CD4-positive, alpha-beta T cell treated with Interleukin-4 for 1 hour (primary cell): ENCODE results near the gene USP25.
A peak's percentile ranks its signal among the peaks of the same experiment; 100 is the strongest.
"Not testable (repeated sequence)": the region's sequence is repeated elsewhere in the genome, so short reads cannot be mapped to it uniquely, and the experiment has no call there.

ENCODE experiments used
- DNase-seq, 2 donors: peaks; one replicate each; pipeline ENCODE4 v3.0.0-alpha.2; 2020 to 2022

The USP25 gene

DNA sequence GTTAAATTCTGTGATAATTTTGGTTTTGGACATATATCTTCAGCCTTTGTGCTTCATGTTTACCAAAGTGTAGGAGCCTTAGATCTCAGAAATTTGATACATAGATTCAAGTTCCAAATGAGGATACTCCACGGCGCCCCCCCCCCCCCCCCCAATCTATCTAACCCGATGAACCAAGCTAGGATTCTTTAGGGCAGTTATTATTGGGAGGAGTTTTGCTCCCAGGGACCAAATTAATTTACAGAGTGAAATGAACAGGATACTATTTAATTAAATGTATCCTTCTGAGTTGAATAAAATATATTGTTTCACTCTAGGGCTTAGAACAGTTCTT lies 3.2 kb downstream of the USP25 start:
- no peak for DNase-seq

DNA sequence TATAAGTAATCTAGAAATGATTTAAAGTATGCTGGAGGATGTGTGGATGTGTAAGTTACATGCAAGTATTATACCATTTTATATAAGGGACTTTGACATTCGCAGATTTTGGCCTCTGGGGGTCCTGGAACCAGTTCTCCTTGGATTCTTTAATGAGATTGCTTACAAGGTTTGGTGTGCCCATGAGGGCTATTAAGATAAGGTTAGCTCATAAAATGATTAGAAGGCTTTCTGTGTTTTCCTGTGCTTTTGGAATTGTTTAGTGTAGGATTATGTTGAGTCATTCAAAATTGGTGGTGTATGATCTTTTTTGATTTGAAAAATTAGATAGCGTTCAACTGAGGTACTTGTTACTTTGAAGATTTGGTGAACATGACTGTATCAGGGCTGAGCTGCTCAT lies 5.6 kb downstream of the USP25 start:
- no peak for DNase-seq

DNA sequence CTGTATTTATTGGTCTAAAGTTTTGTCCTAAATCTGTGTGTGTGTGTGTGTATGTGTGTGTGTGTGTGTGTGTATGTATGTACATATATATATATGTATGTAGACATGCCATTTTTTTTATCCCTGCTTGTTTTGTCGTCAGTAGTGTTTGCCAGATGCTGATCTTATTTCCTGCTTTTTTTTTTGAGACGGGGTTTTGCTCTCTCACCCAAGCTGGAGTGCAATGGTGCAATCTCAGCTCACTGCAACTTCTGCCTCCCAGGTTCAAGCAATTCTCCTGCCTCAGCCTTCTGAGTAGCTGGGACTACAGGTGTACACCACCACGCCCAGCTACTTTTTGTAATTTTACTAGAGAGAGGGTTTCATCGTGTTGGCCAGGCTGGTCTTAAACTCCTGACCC lies 6.1 kb downstream of the USP25 start:
- peak in 1 of 2 donors; percentile 12 for DNase-seq

DNA sequence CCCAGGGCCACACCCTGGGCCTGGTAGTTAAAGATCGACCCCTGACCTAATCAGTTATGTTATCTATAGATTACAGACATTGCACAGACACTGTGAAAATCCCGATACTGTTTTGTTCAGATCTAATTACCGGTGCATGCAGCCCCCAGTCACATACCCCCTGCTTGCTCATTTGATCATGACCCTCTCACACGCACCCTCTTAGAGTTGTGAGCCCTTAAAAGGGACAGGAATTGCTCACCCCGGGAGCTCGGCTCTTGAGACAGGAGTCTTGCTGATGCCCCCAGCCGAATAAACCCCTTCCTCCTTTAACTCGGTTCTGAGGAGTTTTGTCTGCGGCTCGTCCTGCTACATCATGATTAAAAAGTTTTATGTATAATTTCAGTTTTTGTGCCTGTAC lies 9.0 kb downstream of the USP25 start:
- DNase-seq = not testable (repeated sequence)

DNA sequence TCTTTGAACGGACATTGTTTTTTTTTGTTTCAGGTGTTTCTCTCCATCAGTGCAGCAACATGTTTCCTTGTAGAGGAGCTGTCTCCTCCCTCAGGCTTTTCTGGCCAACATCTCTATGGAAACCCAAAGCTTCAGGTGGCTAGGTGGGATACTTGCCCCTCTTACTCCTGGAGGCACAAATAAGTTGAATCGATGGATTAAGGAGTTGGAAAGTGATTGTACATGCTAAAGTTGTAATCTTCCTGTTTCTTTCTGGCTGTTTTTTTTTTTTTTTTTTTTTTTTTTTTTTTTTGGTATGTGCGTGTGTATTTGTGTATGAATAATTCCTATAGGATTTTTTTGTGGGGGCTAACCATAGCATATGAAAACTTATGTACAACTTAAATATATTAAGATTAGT lies 10.6 kb downstream of the USP25 start:
- no peak for DNase-seq

DNA sequence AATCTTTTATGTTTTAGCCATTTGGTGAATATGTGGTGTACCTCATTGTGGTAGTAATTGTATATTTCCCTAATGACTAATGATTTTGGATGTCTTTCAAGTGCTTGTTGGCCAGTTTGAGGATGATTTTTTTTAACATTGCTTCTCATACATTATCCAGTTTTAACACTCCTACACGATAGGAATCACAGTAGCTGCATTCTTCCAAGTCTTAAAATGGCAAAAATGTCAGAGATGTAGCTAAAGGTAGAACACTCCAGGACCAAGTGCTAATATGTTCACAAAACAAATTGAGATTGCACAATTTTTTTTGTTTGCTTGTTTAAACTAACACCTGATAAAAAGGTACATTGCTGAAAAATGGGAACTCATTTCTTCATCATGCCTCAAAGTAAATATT lies 11.7 kb downstream of the USP25 start:
- no peak for DNase-seq

GRCh38 chr21:15742052-15742670 lies 12.4 kb downstream of the USP25 start:
- DNase-seq = no peak

GRCh38 chr21:15742694-15743093 lies 12.9 kb downstream of the USP25 start:
- DNase-seq = no peak

DNA sequence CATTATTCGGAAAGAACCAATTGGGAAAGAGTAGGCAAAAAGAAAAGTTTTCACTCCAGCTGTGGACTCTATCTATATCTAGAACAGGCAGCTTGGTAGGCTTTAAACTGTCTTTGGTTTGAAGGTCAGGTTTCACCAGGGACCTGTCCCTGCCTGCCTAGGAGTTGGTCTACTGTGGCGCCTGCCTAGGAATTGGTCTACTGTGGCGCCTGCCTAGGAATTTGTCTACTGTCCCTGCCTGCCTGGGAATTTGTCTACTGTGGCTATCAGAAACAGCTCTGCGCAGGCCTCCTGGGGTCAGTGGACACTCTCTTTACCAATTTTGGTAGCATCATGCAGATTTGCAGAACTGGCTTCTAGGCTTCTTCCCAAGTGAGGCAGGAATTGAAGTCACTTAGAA lies 13.8 kb downstream of the USP25 start:
- no peak for DNase-seq

DNA sequence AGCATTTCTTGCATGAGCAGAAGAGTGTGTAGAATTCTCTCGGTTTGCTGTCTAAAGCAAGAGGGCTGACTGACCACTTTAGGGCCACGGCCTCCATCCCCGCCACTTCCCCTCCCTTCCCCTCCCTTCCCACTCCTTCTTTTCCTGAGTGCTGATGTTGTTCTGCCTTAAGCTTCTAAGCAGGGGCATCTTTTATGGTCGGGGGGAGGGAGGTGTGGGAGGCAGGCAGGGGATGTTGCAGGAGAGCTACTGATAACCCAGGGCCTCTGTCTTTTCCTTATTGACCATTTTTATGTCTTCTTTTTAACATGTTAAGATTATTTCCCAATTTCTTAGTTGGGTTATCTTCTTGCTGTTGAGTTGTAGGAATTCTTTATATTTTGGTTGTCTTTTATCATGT lies 15.1 kb downstream of the USP25 start:
- no peak for DNase-seq

DNA sequence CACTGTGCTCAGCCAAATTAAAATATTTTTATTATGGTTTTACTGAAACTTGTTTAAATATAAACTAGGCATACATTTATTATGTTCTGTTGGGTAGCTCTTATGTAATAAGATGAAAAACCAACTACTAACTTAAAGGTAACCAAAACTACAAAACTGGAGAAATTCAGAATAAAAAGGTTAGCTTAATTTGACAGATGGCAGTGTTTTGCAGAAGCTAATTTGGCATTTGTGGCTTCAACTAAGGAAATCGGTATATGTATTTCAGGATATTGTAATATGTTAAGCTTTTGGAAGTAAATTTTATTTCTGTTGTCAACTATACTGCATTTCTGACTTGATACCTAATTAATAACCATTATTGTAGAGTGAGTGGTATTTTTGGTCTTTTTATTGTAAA lies 18.8 kb downstream of the USP25 start:
- DNase-seq = no peak

GRCh38 chr21:15749082-15749860 lies 19.5 kb downstream of the USP25 start:
- DNase-seq = no peak

DNA sequence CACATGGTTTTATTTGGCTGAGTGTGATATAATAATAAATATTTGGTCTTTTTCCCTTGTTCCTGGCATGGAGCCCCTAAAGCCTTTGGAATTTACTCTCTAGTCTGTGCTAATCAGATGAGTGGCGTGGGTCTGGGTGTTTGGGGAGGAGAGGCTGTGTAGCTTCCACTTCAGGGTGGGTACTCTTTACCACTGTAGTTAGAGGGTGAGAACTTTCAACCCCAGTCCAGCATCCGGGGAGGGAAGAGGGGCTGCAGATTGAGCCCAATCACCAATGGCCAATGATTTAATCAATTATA lies 20.0 kb downstream of the USP25 start:
- no peak for DNase-seq

GRCh38 chr21:15751037-15751436 lies 21.3 kb downstream of the USP25 start:
- DNase-seq = no peak

DNA sequence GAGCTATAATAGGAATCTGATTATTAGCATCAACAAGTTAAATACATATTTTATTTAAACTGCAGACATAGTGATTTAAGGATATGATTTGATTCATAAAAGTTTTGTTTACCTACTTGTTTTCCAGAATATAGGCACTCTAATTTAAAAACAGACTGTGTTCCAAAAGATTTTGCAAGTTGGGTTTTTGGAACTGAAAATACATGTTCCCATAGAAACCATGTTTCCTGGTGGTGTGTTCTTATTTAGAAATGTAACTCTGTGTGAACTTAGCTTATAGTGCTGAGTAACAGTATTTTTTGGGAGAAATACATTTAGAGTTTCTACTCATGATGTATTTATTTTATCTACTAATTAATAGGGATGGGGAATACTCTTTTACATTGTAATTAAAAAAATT lies 21.8 kb downstream of the USP25 start:
- no peak for DNase-seq

- no peak for DNase-seq
Observed at GRCh38 chr21:15752763-15753407, 23.1 kb downstream of the USP25 start.

GRCh38 chr21:15753741-15754140 lies 24.0 kb downstream of the USP25 start:
- DNase-seq = no peak

- no peak for DNase-seq
Observed at GRCh38 chr21:15754640-15755039, 24.9 kb downstream of the USP25 start.

- no peak for DNase-seq
Observed at GRCh38 chr21:15755125-15755524, 25.3 kb downstream of the USP25 start.

GRCh38 chr21:15759469-15759868 lies 29.7 kb downstream of the USP25 start:
- DNase-seq = no peak

GRCh38 chr21:15761507-15762100 lies 31.8 kb downstream of the USP25 start:
- no peak for DNase-seq

- no peak for DNase-seq
Observed at GRCh38 chr21:15763359-15763758, 33.6 kb downstream of the USP25 start.

GRCh38 chr21:15764878-15765277 lies 35.1 kb downstream of the USP25 start:
- DNase-seq = no peak

DNA sequence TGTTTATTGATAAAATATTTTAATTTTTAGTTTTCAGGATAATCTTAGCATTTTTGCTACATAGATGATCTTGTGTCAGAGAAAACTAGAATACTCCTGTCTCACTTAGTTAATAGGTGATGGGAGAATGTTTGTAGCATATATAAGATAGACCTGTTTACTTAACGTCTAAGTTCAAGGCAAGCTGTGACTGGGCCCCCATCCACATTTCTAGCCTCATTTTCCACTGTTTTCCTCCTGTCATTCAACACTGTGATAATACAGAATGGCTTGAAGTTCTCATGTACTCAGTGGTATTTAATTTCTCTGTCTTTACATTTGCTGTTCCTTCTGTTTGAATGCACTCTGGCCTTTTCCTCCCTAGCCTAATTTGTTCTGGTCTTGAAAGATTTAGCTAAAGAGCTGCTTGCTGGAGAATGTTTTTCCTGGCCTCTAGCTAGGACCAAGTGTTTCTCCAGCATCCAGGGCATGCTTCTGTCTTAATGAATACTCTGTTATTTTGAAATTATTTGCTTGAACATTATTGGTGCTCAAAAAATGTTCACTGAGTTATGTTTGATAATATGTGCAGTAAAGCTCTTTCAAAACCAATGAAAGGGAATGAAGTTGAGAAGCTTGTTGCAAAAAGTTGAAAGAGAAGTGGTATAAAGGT lies 37.3 kb downstream of the USP25 start:
- DNase-seq = no peak
